ENCODE results near the gene LDLRAD2.

- no peak for TF ChIP-seq FOXA1 (IDR thresholded peaks at IDR 0.05)
- TF ChIP-seq HDGF (IDR thresholded peaks at IDR 0.05; ENCODE audit: borderline replicate concordance): no peak
- TF ChIP-seq BHLHE40 (IDR thresholded peaks at IDR 0.05; ENCODE audit: borderline replicate concordance): no peak
- TF ChIP-seq LEF1 (IDR thresholded peaks at IDR 0.05; ENCODE audit: borderline replicate concordance): no peak
Observed at GRCh38 chr1:21851430-21852250, 39.6 kb downstream of the LDLRAD2 start.
